ENCODE data around the gene BAHD1.
"Not testable (repeated sequence)": the region's sequence is repeated elsewhere in the genome, so short reads cannot be mapped to it uniquely, and the experiment has no call there.

The BAHD1 gene

DNA sequence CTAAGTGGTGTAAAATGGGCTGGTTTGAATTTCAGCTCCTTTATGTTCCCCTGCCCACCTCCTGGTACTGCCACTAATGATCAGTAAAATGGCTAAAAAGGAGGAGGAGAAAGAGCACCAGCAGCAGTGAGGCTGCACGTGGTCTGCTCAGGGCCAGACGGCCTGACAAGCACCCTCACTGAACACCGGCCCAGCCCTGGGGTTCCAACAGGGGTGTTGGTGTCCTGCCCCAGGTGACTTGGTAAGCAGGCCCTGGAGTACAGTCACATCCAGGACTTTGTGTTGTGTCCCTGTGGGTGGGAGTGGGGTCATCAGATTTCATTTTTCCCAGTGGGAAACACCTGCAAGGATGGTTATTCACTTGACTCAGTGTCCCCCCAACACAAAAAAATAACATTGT is 5.4 kb downstream of the BAHD1 start:
- DNase-seq: no peak

DNA sequence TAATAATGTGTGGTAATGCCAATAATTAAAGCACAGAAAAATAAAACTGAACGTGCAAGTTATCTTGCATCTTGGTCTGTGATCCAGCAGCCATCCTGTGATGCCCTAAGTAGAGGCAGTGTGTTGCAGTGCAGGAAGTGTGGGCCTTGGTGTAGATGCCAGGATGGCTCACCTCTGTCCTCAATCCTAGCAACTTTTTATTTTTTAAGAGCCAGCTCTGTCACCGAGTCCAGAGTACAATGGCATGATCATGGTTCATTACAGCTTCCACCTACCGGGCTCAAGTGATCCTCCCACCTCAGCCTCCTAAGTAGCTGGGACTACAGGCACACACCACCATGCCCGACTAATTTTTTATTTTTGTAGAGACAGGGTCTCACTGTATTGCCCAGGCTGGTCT is 7.6 kb downstream of the BAHD1 start:
- no peak for DNase-seq

DNA sequence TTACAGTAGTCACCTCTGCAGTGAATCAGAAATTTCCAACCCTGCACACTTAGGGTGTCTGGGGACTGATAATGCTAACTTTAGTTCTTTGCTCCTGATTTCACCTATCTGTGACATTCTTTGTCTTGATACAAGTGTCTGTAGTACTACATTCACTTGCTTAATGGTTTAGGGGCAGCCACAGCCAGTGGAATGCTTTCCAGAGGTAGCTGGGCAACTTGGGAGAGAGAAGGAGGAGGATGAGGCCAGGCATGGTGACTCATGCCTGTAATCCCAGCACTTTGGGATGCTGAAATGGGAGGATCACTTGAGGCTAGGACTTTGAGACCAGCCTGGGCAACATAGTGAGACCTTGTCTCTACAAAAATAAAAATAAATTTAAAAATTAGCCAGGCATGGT is 8.5 kb downstream of the BAHD1 start:
- DNase-seq: no peak

DNA sequence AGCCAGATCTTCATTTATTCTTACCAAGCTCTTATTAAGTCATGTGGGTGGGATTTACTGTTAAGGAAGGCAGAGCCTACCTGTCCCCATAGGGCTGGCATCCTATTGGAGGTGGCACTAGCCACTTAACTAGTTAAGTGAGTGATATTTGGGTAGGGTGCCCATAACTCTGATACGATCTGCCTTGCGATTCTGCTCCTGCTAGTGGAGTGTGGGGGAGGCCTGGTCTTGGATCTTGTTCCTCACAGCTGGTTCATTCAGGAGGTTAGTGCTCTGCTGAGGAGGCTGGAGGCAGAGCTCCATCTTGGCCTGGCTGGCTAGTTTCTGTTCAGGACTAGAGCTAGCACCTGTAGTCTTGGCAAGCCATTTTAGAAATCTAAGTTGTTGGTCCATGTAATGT is 9.3 kb downstream of the BAHD1 start:
- no peak for DNase-seq

DNA sequence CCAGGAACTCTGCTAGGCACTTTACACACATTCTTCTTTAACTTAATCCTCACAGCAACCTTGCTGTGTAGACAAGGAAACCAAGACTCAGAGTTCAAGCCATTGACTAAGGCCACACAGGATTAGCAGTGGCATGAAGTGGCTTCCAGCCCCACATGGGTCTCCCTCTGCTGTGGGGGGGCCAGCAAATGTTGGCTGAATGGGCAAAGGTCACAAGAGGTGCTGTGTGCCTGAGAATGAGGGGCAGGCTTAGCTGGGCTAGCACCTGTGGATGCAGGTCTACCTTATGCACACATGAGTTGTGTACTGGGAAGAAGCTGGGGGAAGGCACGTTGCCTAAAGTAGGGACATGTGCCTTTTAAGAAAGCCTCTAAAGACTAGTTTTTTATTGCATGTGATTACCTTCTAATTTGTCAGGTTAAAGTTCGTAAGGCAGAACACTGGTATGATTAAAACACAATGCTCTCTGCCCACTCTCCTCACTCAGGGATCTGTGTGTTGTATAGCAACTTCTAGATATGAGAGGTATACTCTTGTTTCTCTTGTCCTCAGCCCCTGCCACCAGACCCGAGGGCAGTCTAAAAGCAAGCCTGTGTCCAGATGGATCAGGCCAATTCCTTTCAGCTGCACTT is 10.9 kb downstream of the BAHD1 start:
- DNase-seq: no peak

DNA sequence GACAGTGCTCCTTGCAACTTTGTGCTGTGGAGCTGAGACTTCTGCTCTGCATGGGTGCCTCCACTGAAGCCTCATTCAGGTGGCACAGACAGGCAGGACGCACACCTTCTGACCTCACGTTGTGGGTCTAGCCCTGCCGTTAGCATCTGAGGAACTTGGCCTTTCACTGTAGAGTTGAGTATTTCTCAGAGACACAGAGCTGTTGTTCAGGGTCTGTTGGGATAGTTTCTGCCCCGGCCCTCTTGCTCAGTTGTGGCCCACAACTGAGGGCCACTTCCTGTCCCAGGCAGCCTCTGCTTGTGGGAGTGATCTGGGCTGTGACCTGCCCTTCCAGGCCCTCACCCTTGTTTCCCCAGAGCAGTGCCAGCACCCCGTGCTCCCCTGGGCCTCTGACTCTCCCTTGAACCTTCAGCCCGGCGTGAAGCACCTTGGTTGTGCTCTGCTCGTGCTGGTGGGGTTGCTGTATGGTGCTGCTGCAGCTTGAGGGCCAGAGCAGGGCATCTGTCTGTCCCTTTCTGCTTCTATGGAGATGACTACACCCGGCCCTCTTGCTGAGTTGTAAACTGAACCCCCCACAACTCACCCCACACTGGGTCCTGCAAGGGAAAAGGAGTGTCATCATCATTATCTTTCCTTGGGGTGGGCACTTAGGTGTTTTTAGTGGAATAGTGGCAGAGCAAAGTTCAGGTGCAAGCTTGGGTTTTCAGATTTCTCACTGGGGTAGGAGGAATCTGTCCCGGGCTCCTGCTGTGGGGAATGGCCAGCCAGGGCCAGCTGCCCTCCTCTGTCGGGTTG is 11.7 kb downstream of the BAHD1 start:
- no peak for DNase-seq

DNA sequence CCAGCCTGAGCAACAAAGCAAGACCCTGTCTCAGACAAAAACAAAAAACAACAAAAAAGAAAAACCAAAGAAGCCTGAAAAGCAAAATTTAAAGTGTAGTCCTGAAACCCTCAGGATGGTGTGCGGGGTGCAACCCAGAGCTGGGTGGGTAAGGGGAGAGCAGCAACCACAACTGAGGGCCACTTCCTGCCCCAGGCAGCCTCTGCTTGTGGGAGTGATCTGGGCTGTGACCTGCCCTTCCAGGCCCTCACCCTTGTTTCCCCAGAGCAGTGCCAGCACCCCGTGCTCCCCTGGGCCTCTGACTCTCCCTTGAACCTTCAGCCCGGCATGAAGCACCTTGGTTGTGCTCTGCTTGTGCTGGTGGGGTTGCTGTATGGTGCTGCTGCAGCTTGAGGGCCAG is 13.2 kb downstream of the BAHD1 start:
- not testable (repeated sequence) for DNase-seq

DNA sequence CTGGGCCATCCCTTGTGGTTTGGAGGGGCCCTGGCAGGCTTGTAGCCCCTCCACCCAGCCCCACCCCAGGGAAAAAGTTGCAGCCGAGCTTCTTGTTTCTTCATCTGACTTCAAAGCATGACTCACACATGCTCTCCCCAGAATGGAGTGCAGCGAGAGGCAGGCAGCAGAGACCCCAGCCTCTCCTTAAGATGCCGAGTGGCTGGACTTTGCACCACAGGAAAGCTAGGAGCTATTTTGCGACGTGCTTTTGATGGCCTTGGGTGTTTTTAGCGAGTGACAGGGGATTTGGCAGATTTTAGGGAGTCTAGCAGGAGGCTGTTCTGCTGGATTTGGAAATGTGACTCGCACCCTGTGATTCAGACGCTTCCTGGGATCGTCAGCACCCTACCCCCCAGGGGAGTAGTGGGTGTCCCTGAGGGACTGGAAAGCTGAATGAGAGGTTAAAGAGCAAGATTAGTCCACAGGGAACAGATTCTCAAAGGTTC is 14.2 kb downstream of the BAHD1 start:
- DNase-seq: no peak

DNA sequence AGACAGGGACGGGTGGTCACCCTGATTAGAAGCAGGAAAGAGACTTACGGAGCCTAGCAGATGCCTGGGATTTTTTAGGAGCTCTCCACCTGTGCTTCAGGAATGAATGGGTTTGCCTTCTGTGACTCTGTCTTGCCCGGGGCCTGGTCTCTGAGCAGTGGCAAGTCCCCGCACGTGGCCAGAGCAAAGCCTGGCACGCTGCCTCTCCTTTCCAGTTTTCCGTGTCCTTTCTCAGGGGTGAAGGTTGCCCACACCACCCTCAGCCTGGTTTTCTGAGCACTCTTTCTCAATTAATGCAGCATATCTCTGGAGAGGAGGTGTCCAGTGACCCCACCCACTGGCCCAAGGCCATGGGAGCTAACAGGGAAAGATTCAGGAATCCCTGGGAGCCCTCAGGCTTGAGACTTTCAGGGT is 15.6 kb downstream of the BAHD1 start:
- DNase-seq: no peak

DNA sequence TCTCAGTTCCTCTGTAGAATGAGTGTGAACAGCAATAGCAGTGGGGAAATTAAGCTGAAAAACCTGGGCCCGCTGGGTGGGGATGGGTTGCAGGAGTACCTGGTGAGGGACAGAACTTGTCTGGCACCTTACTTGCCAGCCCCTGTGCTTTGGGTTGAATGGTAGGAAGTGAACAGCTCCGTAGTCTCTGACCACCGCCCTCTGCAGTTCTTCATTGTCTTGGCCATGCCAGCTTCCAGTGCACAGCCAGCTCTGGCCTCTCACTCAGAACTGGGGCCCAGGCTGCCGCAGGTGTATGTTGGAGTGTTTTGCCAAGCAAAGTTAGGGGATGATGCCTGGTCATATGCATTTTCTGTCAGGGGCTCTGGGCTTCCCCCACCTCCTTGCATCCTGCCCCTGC is 16.0 kb downstream of the BAHD1 start:
- no peak for DNase-seq

DNA sequence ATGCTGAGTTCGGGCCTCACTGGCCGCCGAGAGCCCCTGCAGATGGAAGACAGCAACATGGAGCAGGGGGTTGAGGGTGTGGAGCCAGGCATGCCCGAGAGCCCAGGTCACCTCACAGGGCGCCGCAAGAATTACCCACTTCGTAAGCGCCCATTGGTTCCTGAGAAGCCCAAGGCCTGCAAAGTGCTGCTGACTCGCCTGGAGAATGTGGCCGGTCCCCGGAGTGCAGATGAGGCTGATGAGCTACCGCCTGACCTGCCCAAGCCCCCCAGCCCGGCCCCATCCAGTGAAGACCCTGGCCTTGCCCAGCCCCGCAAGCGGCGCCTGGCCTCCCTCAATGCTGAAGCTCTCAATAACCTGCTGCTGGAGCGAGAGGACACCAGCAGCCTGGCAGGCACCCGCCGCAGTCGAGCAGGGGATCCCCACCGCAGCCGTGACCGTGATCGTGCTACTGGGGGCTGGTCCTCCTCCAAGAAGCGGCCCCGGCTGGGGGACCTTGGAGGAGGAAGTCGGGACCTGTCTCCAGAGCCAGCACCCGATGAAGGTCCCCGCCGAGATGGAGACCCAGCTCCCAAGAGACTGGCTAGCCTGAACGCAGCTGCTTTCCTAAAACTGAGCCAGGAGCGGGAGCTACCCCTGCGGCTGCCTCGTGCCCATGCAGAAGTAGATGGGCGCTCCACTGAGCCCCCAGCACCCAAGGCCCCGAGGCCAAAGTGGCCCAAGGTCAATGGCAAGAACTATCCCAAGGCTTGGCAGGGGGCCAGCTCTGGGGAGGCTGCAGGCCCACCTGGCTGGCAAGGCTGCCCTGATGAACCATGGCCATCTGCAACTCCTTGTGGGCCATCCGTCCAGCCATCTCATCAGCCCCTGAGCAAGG is 18.0 kb downstream of the BAHD1 start:
- DNase-seq: no peak

DNA sequence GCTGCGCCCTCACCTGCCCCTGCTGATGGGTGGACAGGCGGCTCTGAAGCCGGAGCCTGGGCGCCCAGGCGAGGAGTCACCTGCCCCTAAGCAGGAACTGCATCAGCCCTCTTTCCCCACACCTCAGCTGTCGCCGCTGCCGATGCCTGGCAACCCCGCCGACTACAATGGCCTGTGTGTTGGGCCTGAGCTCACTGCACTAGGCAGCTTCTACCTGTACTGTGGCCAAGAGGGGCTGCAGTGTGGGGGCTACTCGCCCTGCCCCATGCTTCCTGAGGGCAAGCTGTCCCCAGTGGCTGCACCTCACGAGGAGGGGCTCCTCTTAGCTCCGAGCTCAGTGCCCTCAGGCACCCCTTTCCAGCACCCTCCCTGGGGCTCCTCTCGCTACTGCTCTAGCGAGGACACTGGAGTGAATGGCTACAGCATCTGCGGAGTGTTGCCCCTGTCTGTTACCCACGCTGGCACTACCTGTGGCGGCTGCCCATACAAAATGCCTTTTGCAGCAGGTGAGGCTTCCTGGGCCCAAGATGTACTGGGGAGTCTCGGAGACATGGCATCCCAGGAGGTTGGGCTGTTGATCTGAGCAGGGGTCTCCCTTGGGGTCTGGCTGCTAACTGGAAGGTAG is 18.8 kb downstream of the BAHD1 start:
- DNase-seq: no peak

DNA sequence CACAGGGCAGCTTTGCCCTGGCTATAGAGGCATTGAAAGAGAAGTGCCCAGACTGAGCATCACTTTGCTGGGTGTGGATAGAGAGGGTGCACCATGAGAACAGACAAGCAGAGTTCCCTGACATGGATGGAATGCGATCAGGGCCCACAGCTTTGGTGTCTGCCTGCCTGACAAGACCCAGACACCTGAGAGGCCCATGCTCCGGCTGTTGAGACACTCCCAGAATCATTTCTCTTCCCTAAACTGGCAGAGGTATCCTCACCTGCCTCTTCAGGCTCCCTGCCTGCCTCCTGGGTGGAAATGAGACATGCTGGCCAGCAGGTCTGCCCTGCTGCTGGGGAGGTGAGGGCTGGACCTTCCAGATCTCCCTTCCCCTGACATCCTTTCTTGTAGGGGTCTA is 19.7 kb downstream of the BAHD1 start:
- no peak for DNase-seq

DNA sequence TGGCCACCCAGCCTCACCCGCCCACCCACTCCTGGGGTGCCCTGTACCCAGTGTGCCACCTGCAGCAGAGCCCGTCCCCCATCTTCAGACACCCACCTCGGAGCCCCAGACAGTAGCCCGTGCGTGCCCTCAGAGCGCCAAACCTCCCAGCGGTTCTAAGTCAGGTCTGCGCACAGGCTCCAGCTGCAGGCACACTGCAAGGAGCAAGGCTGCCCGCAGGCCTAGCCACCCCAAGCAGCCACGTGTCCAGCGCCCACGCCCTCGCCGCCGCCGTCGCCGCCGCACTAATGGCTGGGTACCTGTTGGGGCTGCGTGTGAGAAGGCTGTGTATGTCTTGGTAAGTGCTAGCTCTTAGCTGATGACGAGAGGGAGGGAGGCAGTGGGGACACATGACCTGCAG is 21.2 kb downstream of the BAHD1 start:
- DNase-seq: no peak

DNA sequence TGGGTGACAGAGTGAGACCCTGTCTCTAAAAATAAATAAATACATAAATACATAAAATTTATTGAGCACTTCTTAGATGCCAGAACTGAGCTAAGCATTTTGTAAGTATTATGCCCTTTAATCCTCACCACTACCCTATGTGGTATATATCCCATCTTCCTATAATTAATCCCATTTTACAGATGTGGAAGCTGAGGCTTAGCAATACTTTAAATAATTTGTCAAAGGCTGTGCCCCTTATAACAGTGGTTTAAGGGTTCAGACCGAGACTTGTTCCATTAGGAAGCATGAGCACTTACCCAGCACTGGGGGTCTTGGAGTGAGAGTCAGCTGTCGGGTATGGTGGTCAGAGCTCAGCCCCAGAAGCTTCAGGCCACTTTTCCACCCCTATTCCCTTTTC is 22.5 kb downstream of the BAHD1 start:
- DNase-seq: no peak

DNA sequence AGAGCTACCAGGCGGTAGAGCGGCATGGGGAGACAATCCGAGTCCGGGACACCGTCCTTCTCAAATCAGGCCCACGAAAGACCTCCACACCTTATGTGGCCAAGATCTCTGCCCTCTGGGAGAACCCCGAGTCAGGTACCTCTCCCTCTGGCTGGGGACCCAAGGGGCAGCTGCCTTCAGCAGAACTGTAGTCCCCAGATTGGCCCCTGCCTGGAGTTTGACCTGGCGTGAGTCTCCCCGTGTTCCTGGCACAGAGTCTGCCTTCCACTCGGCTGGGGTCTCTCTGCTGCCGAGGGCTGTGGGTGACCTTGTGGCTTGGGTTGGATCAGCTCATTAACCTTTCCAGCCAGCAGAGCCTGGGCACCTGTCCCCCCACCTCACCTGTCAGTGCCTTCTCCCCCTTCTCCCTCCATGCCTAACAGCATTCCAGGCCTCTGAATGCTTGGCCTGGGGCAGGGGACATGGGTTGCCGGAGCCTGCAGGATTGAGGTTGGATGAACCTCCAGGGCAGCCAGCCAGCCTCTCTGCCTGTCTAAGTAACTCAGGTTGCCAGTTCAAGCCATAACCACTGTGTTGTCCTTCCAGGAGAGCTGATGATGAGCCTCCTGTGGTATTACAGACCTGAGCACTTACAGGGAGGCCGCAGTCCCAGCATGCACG is 23.3 kb downstream of the BAHD1 start:
- DNase-seq: no peak

DNA sequence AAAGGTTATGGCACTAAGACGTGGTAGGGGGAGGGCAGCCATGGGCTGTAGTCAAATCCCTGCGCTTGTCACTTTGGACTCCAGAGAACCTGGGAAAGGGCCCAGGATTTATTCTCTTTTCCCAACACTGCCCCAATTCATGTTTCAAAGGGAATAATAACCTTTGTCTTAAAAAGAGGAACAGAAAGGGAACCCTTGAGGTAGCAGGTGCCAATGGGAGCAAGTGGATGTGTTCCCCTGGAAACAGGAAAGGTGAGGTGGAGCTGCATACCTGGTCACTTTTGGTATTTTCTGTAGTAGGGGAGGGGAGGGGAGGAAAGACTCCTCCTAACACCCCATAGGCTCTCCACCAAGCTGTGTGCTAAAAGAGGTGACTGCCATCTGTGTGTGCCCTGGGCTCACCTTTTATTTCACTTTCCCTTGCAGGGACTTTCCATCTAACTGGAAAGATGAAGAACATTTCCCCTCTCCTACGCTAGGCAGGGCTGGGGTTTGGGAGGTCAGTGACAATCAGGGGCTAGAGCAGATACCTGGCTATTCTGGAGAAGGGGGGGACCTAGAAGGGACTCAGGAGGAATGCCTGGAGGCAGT is 23.9 kb downstream of the BAHD1 start:
- DNase-seq: no peak

DNA sequence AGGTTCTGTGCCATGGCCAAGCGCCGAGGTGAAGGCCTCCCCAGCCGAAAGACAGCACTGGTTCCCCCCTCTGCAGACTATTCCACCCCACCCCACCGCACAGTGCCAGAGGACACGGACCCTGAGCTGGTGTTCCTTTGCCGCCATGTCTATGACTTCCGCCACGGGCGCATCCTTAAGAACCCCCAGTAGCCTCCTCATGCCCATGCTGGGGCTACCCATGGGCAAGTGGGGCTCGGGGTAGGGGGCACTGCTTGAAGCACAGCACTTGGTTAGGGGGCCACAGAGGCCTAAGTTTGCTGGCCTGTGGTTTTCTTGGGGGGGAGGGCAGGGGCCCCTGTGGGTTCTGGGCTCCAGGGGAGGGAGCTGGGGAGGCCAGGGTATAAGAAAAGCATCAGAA is 25.2 kb downstream of the BAHD1 start:
- DNase-seq: no peak

DNA sequence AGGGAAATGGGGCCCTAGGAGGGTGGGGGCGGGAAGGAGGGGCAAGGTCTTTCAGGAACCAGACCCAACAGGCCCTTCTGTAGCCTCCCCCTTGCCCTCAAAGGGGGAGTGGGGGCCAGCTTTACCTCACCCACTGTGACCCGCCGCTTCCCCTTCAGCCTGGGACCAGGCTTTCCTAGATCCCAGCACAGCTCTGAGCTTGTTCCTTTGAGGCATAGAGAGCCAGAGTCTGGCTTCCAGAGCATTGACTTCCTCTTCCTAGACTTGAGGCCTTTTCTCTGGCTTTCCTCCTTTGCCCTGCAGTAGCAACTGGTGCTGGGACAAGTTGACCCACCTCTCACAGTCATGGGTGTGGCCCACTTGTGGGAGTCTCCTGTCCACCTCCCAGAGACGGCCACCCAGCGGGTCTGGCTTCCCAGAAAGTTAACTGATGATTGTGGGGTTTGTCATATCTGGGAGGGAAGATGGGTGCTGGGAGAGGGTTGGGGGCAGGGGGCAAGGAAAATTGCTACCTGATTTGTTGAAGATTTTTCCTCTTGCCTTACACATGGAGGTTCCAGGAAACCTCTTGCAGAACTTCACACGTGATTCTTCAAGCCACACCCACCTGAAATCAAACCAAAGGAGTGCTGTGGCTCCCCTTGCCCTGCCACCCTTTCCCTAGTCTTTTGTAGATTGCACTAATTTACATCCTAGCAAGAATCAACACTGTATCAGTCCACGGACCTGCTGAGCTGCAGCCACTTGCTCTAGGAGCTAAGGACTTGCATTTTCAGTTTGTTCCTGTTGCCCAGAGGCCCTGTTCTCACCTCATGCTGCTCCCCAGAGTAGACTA is 25.9 kb downstream of the BAHD1 start:
- no peak for DNase-seq

DNA sequence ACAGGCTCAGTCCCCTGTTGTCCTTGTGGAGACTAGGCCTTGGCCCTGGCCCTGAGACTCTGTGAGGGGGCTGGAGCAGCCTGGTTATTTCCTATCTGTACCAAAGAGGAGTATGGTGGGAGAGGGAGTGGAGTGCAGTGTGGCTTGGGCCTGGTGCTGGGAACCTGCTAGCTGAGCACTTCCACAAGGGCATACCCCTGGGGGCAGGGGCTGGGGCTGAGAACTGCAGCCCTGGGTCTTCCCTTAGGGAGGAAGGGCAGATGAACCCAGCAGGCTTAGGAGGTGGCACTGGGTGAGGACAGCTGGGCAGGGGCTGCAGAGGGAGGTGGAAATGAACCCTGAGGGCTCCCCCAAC is 26.5 kb downstream of the BAHD1 start:
- no peak for DNase-seq

DNA sequence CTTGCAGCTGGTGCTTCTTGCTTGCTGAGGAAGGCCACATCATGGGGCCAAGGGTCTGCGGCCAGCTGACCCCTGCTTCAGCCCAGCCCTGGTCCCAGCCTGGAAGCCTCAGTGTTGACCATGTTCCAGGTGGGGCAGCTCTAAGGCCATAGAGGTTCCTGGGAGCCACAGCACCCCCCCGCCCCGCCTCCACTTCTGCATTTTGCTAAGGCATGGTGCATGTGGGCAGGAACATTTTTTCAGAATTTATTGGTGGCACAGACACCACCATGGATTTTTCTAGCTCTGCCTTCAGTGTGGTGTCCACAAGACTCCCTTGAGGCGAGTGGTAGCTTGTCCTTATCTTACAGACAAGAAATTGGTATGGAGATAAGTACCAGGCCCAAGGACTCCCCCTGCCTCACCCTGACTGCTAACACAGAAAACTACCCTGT is 28.2 kb downstream of the BAHD1 start:
- no peak for DNase-seq
